GM12872 (cell line): Measurements from ENCODE around the gene TNFRSF4.

Experiments used
- CTCF ChIP-seq: IDR thresholded peaks from 3 replicates; pipeline ENCODE4 v1.5.1; 2011; ENCODE audit warnings: low read depth, mild to moderate bottlenecking, low read length, moderate library complexity; ENCODE audit not compliant: insufficient read depth

TNFRSF4 gene

GRCh38 chr1:1217621-1218523 lies 3.9 kb upstream of the TNFRSF4 start:
- no peak for TF ChIP-seq CTCF

GRCh38 chr1:1216770-1217620 lies 3.0 kb upstream of the TNFRSF4 start:
- TF ChIP-seq CTCF: no peak

DNA sequence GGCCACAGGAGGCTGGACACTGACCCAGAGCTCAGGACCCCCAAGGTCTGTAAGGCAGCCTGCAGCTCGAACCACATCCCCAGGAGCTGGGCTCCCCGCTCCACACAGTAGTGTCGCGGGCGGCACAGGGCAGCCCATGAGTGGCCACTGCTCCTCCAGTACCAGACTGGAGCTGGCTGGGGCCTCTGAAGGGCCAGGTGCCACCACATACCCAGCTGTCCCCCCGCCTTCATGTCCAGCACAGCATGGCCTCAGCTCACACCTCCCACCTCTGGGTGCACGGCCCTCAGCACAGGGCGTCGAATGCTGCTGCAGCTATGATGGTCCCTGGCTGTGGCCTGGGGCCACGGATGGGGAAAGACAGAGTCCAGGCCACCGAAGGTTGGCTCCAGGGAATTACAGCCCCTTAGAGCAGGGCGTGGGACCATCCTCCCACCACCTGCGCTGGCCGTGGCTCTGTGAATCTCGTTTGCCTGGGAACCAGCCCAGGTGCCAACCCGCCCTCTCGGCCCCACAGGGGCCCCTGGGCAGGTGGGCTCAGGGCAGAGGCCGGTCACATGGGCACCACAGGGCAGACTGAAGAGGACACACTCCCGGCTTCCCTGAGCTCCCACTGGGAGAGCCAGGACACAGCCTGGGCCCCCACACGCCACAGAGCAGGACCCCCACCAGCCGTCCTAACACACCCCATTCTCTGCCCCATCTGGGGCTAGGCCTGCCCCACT lies 2.1 kb upstream of the TNFRSF4 start:
- no peak for TF ChIP-seq CTCF

DNA sequence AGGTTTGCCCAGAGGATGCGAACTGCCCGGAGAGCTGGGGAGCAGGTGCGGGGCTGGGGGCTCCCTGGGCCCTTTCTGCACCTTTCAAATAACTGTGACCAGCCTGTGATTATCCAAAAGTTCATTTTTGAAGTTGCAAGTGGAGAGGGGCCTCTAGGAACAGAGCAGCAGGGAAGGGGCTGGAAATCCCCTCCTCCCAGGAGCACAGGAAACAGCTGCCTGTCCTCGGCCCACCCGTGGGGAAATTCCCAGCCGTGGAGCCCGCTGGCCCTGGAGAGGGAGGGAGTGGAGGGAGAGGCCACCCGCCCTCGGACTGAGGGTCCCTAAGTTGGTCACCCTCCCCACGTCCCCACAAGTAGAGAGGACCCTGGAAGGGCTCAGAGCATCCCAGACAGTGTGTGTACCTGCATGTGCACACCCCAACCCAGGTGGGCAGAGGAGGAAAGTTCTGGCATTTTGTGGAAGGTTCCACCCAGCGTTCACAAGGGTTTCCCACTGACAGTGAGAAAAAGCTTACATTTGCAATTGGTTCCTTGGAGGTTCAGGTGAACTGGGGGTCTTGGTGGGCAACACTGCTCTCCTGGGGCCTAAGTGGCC lies 1.2 kb upstream of the TNFRSF4 start:
- no peak for TF ChIP-seq CTCF

GRCh38 chr1:1212780-1213344 lies 1.1 kb downstream of the TNFRSF4 start:
- no peak for TF ChIP-seq CTCF

- no peak for TF ChIP-seq CTCF
Measured at GRCh38 chr1:1211541-1212441, 2.2 kb downstream of the TNFRSF4 start.
